GM12875 (cell line): ENCODE results near the gene AOC2.
A peak's percentile ranks its signal among the peaks of the same experiment; 100 is the strongest.

Source experiments
- H3K4me3 ChIP-seq: one replicate; pipeline ENCODE4 v1.5.1; 2011; ENCODE audit warnings: low read depth, low read length, control low read depth
- CTCF ChIP-seq: IDR thresholded peaks from 2 replicates; pipeline ENCODE4 v1.5.1; 2011; ENCODE audit warnings: low read depth, mild to moderate bottlenecking, control low read depth, inconsistent platforms, low read length, moderate library complexity, borderline replicate concordance; ENCODE audit not compliant: insufficient read depth

Gene AOC2

GRCh38 chr17:42844271-42844670 lies at the start of gene AOC2:
TSS of gene AOC2 (plus strand) at chr17:42844580. CDS start at chr17:42844627, 47 bp downstream.
- TF ChIP-seq CTCF: no peak
- no peak within 1 kb of the TSS for H3K4me3 ChIP-seq

- no peak overlapping the region for H3K4me3 ChIP-seq
- TF ChIP-seq CTCF: no peak
Observed at GRCh38 chr17:42795061-42795460, 49.3 kb upstream of the AOC2 start.

- no peak for TF ChIP-seq CTCF
- H3K4me3 ChIP-seq: no peak overlapping the region
Observed at GRCh38 chr17:42795465-42795864, 48.9 kb upstream of the AOC2 start.

GRCh38 chr17:42796066-42796758 lies 48.2 kb upstream of the AOC2 start:
- TF ChIP-seq CTCF: no peak
- no peak overlapping the region for H3K4me3 ChIP-seq

GRCh38 chr17:42797067-42798007 lies 47.0 kb upstream of the AOC2 start:
- no peak for TF ChIP-seq CTCF
- H3K4me3 ChIP-seq: peak overlapping the region; percentile 75

GRCh38 chr17:42798011-42798382 lies 46.4 kb upstream of the AOC2 start:
- H3K4me3 ChIP-seq: peak overlapping the region; percentile 75
- TF ChIP-seq CTCF: no peak
